Activated T-helper 1 cell treated with anti-CD3 and anti-CD28 coated beads, Interleukin-12 subunit alpha, Interleukin-12 subunit beta, Interleukin-2, Interleukin-4 antibody, amounts not matched to agents 30 ng/mL and 10 ng/mL and 1 ng/mL, durations not matched to agents 14 hours and 24 hours and 36 hours (primary cell): Measurements from ENCODE around the gene ZCCHC10. TPM values are rescaled to one million over a fixed set of nuclear protein-coding genes. Genes with fewer than 3 reads are reported as not detected.

Experiments used
- DNase-seq: peaks from one replicate; pipeline ENCODE4 v3.0.0; 2021; ENCODE audit warnings: low spot score
- H3K27ac Mint-ChIP-seq: one replicate; pipeline ENCODE4 v1.8.0; 2021; ENCODE audit warnings: mild to moderate bottlenecking, mixed read lengths
- H3K27me3 Mint-ChIP-seq: one replicate; pipeline ENCODE4 v1.8.0; 2022; ENCODE audit warnings: mild to moderate bottlenecking, moderate library complexity, mixed read lengths; ENCODE audit not compliant: insufficient read depth
- H3K36me3 Mint-ChIP-seq: one replicate; pipeline ENCODE4 v1.8.0; 2021; ENCODE audit warnings: low read depth, mixed read lengths
- H3K4me1 Mint-ChIP-seq: one replicate; pipeline ENCODE4 v1.8.0; 2021; ENCODE audit warnings: low read depth, mixed read lengths
- H3K4me3 Mint-ChIP-seq: one replicate; pipeline ENCODE4 v1.8.0; 2021; ENCODE audit warnings: mild to moderate bottlenecking, moderate library complexity, mixed read lengths
- H3K9me3 Mint-ChIP-seq: one replicate; pipeline ENCODE4 v1.8.0; 2021; ENCODE audit warnings: mixed read lengths
- intact Hi-C: fragments of 100-400 bp; cut with micrococcal nuclease; formaldehyde crosslinking; loops from one replicate; pipeline ENCODE4 v1.15.1; 2024
- total RNA-seq: library from RNA; stranded (reverse); gene quantifications from 2 replicates; pipeline ENCODE4 v1.2.3, GENCODE V29; 2022

Gene ZCCHC10
- total RNA-seq: 37.6 and 41.7 TPM in 2 replicates

- intact Hi-C loops: loop anchor here (1.0 to 10.0 kb wide), 4 partner anchors 25 to 159 kb away; partner anchors contain the start of genes GDF9 and UQCRQ
- Mint-ChIP-seq H3K4me1 (peaks cover 23% of the 10 kb centered on the region), H3K9me3 (no peaks in the 10 kb centered on the region), H3K27me3 (peaks cover 4% of the 10 kb centered on the region), H3K4me3 (peak within 1 kb of the TSS; percentile 90), H3K36me3 (peaks cover 15% of the 10 kb centered on the region), H3K27ac (peak within 1 kb of the TSS; percentile 93)
- DNase-seq: peak; percentile 89
Observed at GRCh38 chr5:133025804-133026663, at the start of gene ZCCHC10. ZCCHC10 (minus strand) TSS chr5:133026549; CDS start chr5:133026537, 12 bp downstream.

- no peak for DNase-seq
- Mint-ChIP-seq H3K4me1 (peaks cover 51% of the 10 kb centered on the region), H3K36me3 (peaks cover 53% of the 10 kb centered on the region), H3K27ac (peak overlapping the region; percentile 48), H3K9me3 (no peaks in the 10 kb centered on the region), H3K27me3 (no peaks in the 10 kb centered on the region), H3K4me3 (no peak overlapping the region)
- intact Hi-C loops: loop anchor here (10.0 kb wide), 1 partner anchor 1529 kb away; no protein-coding TSS in a partner anchor
Observed at GRCh38 chr5:133075572-133076536, 49.5 kb upstream of the ZCCHC10 start.

GRCh38 chr5:133072021-133072420, 45.7 kb upstream of the ZCCHC10 start:
- intact Hi-C loops: loop anchor here (10.0 kb wide), 1 partner anchor 1533 kb away; no protein-coding TSS in a partner anchor
- Mint-ChIP-seq H3K36me3 (peaks cover 64% of the 10 kb centered on the region), H3K9me3 (no peaks in the 10 kb centered on the region), H3K4me1 (peaks cover 45% of the 10 kb centered on the region), H3K27ac (no peak overlapping the region), H3K27me3 (no peaks in the 10 kb centered on the region), H3K4me3 (no peak overlapping the region)
- DNase-seq: no peak

GRCh38 chr5:133066045-133066444, 39.7 kb upstream of the ZCCHC10 start:
- no peaks in the 10 kb centered on the region for H3K9me3 Mint-ChIP-seq
- DNase-seq: no peak
- no peak overlapping the region for H3K27ac Mint-ChIP-seq
- intact Hi-C loops: no loop called here
- peaks cover 29% of the 10 kb centered on the region for H3K4me1 Mint-ChIP-seq
- H3K4me3 Mint-ChIP-seq: no peak overlapping the region
- H3K27me3 Mint-ChIP-seq: no peaks in the 10 kb centered on the region
- peaks cover 39% of the 10 kb centered on the region for H3K36me3 Mint-ChIP-seq

GRCh38 chr5:133065471-133065870, 39.1 kb upstream of the ZCCHC10 start:
- Mint-ChIP-seq H3K4me3 (no peak overlapping the region), H3K27me3 (no peaks in the 10 kb centered on the region), H3K9me3 (no peaks in the 10 kb centered on the region), H3K27ac (no peak overlapping the region), H3K4me1 (peaks cover 26% of the 10 kb centered on the region), H3K36me3 (peaks cover 35% of the 10 kb centered on the region)
- intact Hi-C loops: no loop called here
- DNase-seq: no peak

GRCh38 chr5:133063965-133064364, 37.6 kb upstream of the ZCCHC10 start:
- Mint-ChIP-seq H3K4me1 (peaks cover 32% of the 10 kb centered on the region), H3K4me3 (no peak overlapping the region), H3K36me3 (peaks cover 27% of the 10 kb centered on the region), H3K9me3 (no peaks in the 10 kb centered on the region), H3K27ac (no peak overlapping the region), H3K27me3 (no peaks in the 10 kb centered on the region)
- intact Hi-C loops: no loop called here
- no peak for DNase-seq

- DNase-seq: no peak
- intact Hi-C loops: no loop called here
- Mint-ChIP-seq H3K4me1 (peaks cover 22% of the 10 kb centered on the region), H3K9me3 (no peaks in the 10 kb centered on the region), H3K27ac (peak overlapping the region; percentile 50), H3K36me3 (peaks cover 14% of the 10 kb centered on the region), H3K27me3 (no peaks in the 10 kb centered on the region), H3K4me3 (no peak overlapping the region)
Observed at GRCh38 chr5:133062276-133062675, 35.9 kb upstream of the ZCCHC10 start.

GRCh38 chr5:133059621-133060020, 33.3 kb upstream of the ZCCHC10 start:
- H3K36me3 Mint-ChIP-seq: peaks cover 14% of the 10 kb centered on the region
- intact Hi-C loops: loop anchor here (10.0 kb wide), 2 partner anchors 905 to 1425 kb away; partner anchors contain the start of genes C5orf15 and RAPGEF6
- no peaks in the 10 kb centered on the region for H3K9me3 Mint-ChIP-seq
- H3K27me3 Mint-ChIP-seq: no peaks in the 10 kb centered on the region
- no peak for DNase-seq
- peaks cover 42% of the 10 kb centered on the region for H3K4me1 Mint-ChIP-seq
- H3K27ac Mint-ChIP-seq: no peak overlapping the region
- H3K4me3 Mint-ChIP-seq: no peak overlapping the region

GRCh38 chr5:133056891-133057290, 30.5 kb upstream of the ZCCHC10 start:
- H3K9me3 Mint-ChIP-seq: no peaks in the 10 kb centered on the region
- DNase-seq: no peak
- intact Hi-C loops: loop anchor here (10.0 kb wide), 2 partner anchors 908 to 1422 kb away; partner anchors contain the start of genes C5orf15 and RAPGEF6
- peaks cover 40% of the 10 kb centered on the region for H3K4me1 Mint-ChIP-seq
- H3K4me3 Mint-ChIP-seq: no peak overlapping the region
- H3K36me3 Mint-ChIP-seq: peaks cover 18% of the 10 kb centered on the region
- no peak overlapping the region for H3K27ac Mint-ChIP-seq
- H3K27me3 Mint-ChIP-seq: no peaks in the 10 kb centered on the region

GRCh38 chr5:133054697-133055471, 28.5 kb upstream of the ZCCHC10 start:
- Mint-ChIP-seq H3K4me3 (peak overlapping the region; percentile 59), H3K27ac (peak overlapping the region; percentile 11), H3K36me3 (peaks cover 21% of the 10 kb centered on the region), H3K27me3 (no peaks in the 10 kb centered on the region), H3K4me1 (peaks cover 52% of the 10 kb centered on the region), H3K9me3 (no peaks in the 10 kb centered on the region)
- intact Hi-C loops: loop anchor here (5.0 to 10.0 kb wide), 4 partner anchors 558 to 1420 kb away; partner anchors contain the start of genes C5orf15, PPP2CA and RAPGEF6
- DNase-seq: no peak

- intact Hi-C loops: loop anchor here (2.0 to 10.0 kb wide), 6 partner anchors 25 to 1685 kb away; partner anchors contain the start of genes C5orf15, CAMLG, PPP2CA and RAPGEF6
- Mint-ChIP-seq H3K36me3 (peaks cover 21% of the 10 kb centered on the region), H3K4me3 (peak overlapping the region; percentile 96), H3K4me1 (peaks cover 51% of the 10 kb centered on the region), H3K27ac (peak overlapping the region; percentile 100), H3K9me3 (no peaks in the 10 kb centered on the region), H3K27me3 (no peaks in the 10 kb centered on the region)
- no peak for DNase-seq
Observed at GRCh38 chr5:133053448-133053847, 27.1 kb upstream of the ZCCHC10 start.
